ENCODE measurements around the gene YAE1. TPM values are rescaled to one million over a fixed set of nuclear protein-coding genes. Genes with fewer than 3 reads are reported as not detected.

The YAE1 gene
- total and polyA plus RNA-seq, 11 donors = 8.4 to 27.7 (median 16.7) TPM

- H3K27ac ChIP-seq = peak overlapping the region in 11 of 12 donors; percentile 62 to 88 (median 82)
- DNase-seq = no peak
- intact Hi-C loops (cut with DNase I) = no loop called here
- no peaks in the 10 kb centered on the region for H3K27me3 ChIP-seq
- no peak for ATAC-seq
- WGBS, 4 donors = 48 to 55% (median 53%) methylated on average over 4 of the region's 4 CpGs
- H3K9me3 ChIP-seq = no peaks in the 10 kb centered on the region
- H3K4me3 ChIP-seq = peak overlapping the region; percentile 59 to 89 (median 80)
- peaks cover 5 to 19% (median 12%) of the 10 kb centered on the region in 12 donors for H3K4me1 ChIP-seq
- H3K36me3 ChIP-seq = peaks cover 0 to 9% (median 6%) of the 10 kb centered on the region in 9 donors
- no peak for TF ChIP-seq POLR2A (IDR thresholded peaks at IDR 0.05)
- no peak for TF ChIP-seq CTCF (IDR thresholded peaks at IDR 0.05)
Measured at GRCh38 chr7:39565538-39565937, 666 bp upstream of the YAE1 start.

- ATAC-seq (no peak), DNase-seq (no peak)
- Histone ChIP-seq H3K27me3 (no peaks in the 10 kb centered on the region), H3K36me3 (peaks cover 0 to 27% (median 19%) of the 10 kb centered on the region in 9 donors), H3K4me1 (peaks cover 5 to 19% (median 12%) of the 10 kb centered on the region in 12 donors), H3K9me3 (no peaks in the 10 kb centered on the region), H3K27ac (no peak overlapping the region), H3K4me3 (peak overlapping the region in 10 of 12 donors; percentile 63 to 89 (median 82))
- intact Hi-C loops (cut with DNase I) = no loop called here
- TF ChIP-seq POLR2A (IDR thresholded peaks at IDR 0.05) = no peak
- no peak for TF ChIP-seq CTCF (IDR thresholded peaks at IDR 0.05)
- 71 to 80% (median 73%) methylated on average over 2 of the region's 2 CpGs for WGBS, 4 donors
Measured at GRCh38 chr7:39567294-39567693, 1.1 kb downstream of the YAE1 start.

- intact Hi-C loops (cut with DNase I) = loop anchor here in 1 of 10 donors (10.0 kb wide), 1 partner anchor 480 kb away; no protein-coding TSS in a partner anchor
- Histone ChIP-seq H3K36me3 (peaks cover 0 to 65% (median 41%) of the 10 kb centered on the region in 9 donors), H3K4me3 (no peak overlapping the region), H3K27ac (no peak overlapping the region), H3K4me1 (no peaks in the 10 kb centered on the region), H3K27me3 (no peaks in the 10 kb centered on the region), H3K9me3 (no peaks in the 10 kb centered on the region)
- DNase-seq (no peak), ATAC-seq (no peak)
- TF ChIP-seq CTCF (IDR thresholded peaks at IDR 0.05) (no peak), POLR2A (IDR thresholded peaks at IDR 0.05) (no peak)
- 92 to 98% (median 95%) methylated on average over 2 of the region's 2 CpGs for whole genome bisulfite sequencing, 4 donors
Measured at GRCh38 chr7:39574673-39575349, 8.6 kb downstream of the YAE1 start.

GRCh38 chr7:39577229-39577874, 11.1 kb downstream of the YAE1 start:
- Histone ChIP-seq H3K27me3 (no peaks in the 10 kb centered on the region), H3K4me3 (no peak overlapping the region), H3K9me3 (no peaks in the 10 kb centered on the region), H3K27ac (no peak overlapping the region), H3K4me1 (peaks cover 0 to 4% (median 0%) of the 10 kb centered on the region in 12 donors), H3K36me3 (peaks cover 0 to 40% (median 21%) of the 10 kb centered on the region in 9 donors)
- DNase-seq = no peak
- intact Hi-C loops (cut with DNase I) = loop anchor here in 1 of 10 donors (10.0 kb wide), 1 partner anchor 477 kb away; no protein-coding TSS in a partner anchor
- 95 to 98% (median 96%) methylated on average over 18 to 27 of the region's 27 CpGs for WGBS, 4 donors
- peak in 1 of 4 donors; percentile 28 for ATAC-seq
- TF ChIP-seq POLR2A (IDR thresholded peaks at IDR 0.05) (no peak), CTCF (IDR thresholded peaks at IDR 0.05) (no peak)
